Stimulated activated CD4-positive, alpha-beta T cell treated with anti-CD3 and anti-CD28 coated beads, Interleukin-4, amount 100 ng/mL, for 1 hour (primary cell): Measurements from ENCODE around the gene KIFBP.

Experiments used
- DNase-seq: peaks from one replicate; pipeline ENCODE4 v3.0.0-alpha.2; 2020

Gene KIFBP

GRCh38 chr10:69051710-69052487, 63.3 kb downstream of the KIFBP start:
- DNase-seq = no peak

GRCh38 chr10:69052736-69053135, 64.1 kb downstream of the KIFBP start:
- no peak for DNase-seq

DNA sequence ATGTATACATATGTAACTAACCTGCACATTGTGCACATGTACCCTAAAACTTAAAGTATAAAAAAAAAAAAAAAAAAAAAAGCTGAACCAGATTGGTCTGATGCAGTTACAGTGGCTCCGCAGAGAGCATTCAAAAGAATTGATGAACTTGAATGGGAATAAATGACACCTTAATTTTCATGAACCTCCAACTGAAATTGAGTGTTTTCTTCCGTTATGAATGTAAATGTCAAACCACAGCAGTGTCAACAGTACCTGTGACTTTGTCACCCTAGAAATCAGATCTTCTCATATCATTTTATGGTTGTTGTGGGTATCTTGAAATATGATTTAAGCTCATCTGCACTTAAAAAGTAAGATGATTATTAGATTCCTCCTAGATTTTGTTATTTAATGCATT, 66.6 kb downstream of the KIFBP start:
- DNase-seq = no peak

DNA sequence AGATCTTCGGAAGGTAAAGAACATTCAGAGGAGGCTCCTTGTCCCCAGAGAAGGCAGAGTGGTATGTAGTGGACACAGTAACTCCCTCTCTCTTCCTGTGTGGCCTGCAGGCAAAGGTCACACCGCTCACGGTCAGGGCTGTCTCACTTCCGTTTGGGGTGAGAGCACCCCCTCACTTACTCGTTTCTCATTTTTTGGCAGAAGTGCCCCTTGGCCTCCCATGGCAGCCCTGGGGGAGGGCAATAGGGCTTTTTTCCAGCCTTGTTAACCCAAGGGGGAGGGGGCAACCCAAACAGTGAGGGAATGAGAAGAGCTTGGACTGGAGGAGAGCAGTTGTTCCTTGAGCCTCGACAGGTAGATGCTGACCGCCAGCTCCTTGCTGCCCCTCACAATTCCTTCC, 67.5 kb downstream of the KIFBP start:
- DNase-seq = no peak

DNA sequence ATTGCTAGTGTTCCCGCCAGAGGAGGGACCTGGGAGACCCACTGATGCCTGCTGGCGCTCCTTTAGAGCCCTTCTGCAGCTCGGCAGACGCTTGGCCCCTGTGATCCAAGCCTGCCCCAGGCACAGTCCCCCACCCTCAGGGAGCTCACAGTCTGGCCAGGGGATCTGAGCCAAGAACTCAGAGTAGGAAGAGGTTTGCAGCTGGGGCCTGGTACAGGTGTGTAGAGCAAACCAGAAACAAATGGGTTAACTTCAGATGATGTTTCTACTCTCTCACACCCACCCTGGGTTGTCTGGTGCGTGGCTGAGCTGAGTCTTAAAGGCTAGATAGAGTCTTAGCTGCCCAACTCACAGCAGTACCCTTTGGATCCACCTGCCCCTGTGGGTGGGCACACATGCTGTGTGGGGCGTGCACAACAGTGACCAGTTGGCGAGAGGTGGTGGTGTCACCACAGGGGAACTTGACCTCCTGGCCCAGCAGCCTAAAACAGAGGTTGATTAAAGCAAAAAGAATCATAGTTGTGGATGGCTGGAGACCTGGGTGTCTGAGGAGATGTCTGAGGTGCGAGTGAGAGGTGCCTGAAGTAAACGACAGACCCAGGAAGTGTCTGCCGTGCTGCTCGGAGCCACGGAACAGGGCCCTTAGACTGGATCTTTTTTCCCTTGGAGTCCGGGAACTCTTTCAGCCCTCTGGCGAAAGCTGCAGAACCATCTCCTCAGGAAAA, 68.1 kb downstream of the KIFBP start:
- no peak for DNase-seq

GRCh38 chr10:69057261-69057950, 68.8 kb downstream of the KIFBP start:
- DNase-seq = no peak

- no peak for DNase-seq
Measured at GRCh38 chr10:69057951-69058297, 69.3 kb downstream of the KIFBP start.

GRCh38 chr10:69060127-69060798, 71.7 kb downstream of the KIFBP start:
- no peak for DNase-seq

DNA sequence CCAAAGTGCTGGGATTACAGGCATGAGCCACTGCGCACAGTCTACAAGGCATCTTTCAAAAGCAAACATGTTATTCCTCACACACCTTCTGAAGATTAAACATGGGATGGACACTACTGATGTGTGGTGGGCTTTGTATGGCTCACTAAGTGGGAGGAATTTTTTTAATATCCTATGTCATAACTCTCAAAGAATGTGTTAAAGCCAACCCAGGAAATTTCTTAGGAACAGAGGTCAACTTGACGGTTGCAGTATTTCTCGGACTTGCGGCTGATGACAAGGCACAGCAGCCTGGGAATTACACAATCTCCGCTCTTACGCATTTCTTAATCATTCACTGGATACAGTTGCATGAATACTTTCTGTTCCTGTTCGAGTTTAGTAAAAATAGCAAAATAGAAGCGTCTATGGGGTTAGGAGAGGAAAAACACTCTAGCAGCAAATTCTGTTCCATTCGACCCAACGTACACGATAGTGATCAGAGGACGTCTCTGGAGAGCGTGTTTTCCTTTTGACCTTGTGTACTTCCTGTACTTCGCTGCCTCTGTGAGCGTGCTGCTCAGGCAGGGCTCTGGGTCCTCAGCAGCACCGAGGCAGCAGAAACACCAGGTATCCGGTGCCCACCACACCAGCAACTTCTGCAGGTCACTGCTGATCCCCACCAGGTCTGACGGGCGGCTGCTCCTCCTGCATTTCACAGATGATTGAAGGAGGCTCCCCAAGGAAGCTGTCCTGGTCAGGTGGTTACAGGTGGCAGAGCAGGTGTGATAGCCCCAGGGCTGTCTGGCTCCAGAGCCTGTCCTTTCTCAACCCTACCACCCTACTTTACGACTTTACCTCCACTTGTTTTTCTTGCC, 72.9 kb downstream of the KIFBP start:
- no peak for DNase-seq

DNA sequence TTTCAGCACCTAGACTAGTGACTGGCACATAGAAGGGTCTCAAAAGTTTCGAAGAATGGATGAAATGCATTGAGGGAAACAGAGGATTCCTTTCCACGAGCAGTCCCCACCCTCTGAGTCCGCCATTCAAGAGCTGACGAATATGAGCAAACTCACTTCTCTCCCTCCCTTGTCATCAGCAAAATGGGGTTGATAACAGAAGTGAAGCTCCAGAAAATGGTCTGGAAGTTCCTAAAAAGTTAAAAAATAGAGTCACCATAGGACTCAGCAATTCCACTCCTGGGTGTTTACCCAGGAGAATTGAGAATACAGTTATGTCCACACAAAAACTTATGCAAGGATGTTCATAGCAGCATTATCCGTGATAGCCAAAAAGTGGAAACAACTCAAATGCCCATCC, 74.3 kb downstream of the KIFBP start:
- DNase-seq = no peak

- no peak for DNase-seq
Measured at GRCh38 chr10:69064762-69065328, 76.2 kb downstream of the KIFBP start.

GRCh38 chr10:69065406-69066361, 77.1 kb downstream of the KIFBP start:
- no peak for DNase-seq
